Fibroblast of gingiva (primary cell): ENCODE results near the gene CNPPD1.

Source experiments
- DNase-seq: peaks from one replicate; pipeline ENCODE4 v3.0.0-alpha.2; 2011; ENCODE audit warnings: low read depth

Gene CNPPD1

DNA sequence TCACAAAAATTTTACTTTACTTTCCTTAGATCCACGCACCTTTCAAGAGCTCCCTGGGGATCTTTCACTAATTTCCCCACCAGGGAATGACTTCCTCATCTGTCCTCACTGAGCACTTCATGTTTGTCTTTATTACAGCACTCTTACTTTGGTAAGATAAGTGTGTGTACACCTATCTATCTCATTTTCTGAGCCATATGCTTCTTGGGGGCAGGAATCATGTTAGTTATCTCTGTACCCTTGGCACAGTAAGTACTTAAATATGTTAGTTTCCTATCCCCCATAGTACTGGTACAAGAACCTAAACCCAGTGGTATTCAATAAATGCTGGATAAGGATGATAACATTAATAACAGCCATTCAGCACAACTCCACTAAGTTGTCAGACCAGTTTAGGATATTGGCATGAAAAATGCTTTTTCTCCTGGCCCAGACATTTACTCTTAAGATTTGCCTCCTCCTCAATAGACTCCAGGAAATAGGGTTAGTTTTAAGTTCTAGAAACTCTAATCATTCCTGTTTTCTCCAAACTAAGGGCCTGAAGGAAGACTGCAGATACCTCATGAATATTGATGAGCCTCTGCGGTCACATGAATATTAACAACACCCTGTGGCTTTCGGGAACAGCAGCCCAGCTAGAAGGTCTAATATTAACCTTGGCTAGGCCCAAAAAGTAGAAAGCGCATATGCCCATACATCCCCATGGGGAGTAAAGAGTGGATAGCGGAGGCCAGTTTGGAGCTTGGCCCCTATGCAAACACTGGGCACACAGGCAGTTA, 54.3 kb downstream of the CNPPD1 start:
- peak; percentile 11 for DNase-seq
